Neutrophil (primary cell): ENCODE measurements around the gene TMEM114.
A peak's percentile ranks its signal among the peaks of the same experiment; 100 is the strongest.

Experiments
- H3K27ac ChIP-seq: fragments of 200-600 bp; sonication (generic); 2 replicates; pipeline ENCODE4 v1.5.1; 2016; ENCODE audit warnings: mild to moderate bottlenecking, moderate library complexity
- H3K27me3 ChIP-seq: fragments of 200-600 bp; sonication (generic); 2 replicates; pipeline ENCODE4 v1.6.0; 2016; ENCODE audit warnings: mild to moderate bottlenecking
- H3K36me3 ChIP-seq: fragments of 200-600 bp; sonication (generic); 2 replicates; pipeline ENCODE4 v1.5.1; 2017
- H3K4me1 ChIP-seq, 2 experiments: fragments of 200-600 bp in 1 of 2; sonication (generic) in 1 of 2; 1 replicate in 1 of 2; 2 replicates in 1 of 2; pipeline versions ENCODE4 v1.5.1 to v1.6.1; 2013 to 2016; ENCODE audit warnings: low read depth in 1 of 2, low read length in 1 of 2, mild to moderate bottlenecking in 1 of 2, moderate library complexity in 1 of 2; ENCODE audit not compliant: control insufficient read depth in 1 of 2, insufficient read depth in 1 of 2
- H3K4me3 ChIP-seq, 2 experiments: fragments of 200-600 bp in 1 of 2; sonication (generic) in 1 of 2; 1 replicate in 1 of 2; 2 replicates in 1 of 2; pipeline ENCODE4 v1.5.1; 2013 to 2016; ENCODE audit warnings: low read depth in 1 of 2, low read length in 1 of 2, mild to moderate bottlenecking in 1 of 2, moderate library complexity in 1 of 2
- H3K9me3 ChIP-seq: fragments of 200-600 bp; sonication (generic); 2 replicates; pipeline ENCODE4 v1.5.1; 2016
- CTCF ChIP-seq: fragments of 200-600 bp; sonication (generic); IDR thresholded peaks from 2 replicates; pipeline ENCODE4 v1.5.1; 2016; ENCODE audit warnings: antibody characterized with exemption

Gene TMEM114

GRCh38 chr16:8631373-8631772 lies 41.1 kb upstream of the TMEM114 start:
- H3K4me3 ChIP-seq = peak overlapping the region in 1 of 2 experiments; percentile 45
- peaks cover 46 to 48% of the 10 kb centered on the region in 2 experiments for H3K4me1 ChIP-seq
- H3K9me3 ChIP-seq = no peaks in the 10 kb centered on the region
- peak overlapping the region; percentile 99 for H3K27ac ChIP-seq
- no peak for TF ChIP-seq CTCF
- H3K27me3 ChIP-seq = no peaks in the 10 kb centered on the region
- peaks cover 46% of the 10 kb centered on the region for H3K36me3 ChIP-seq

GRCh38 chr16:8630255-8630953 lies 40.1 kb upstream of the TMEM114 start:
- Histone ChIP-seq H3K4me1 (peaks cover 45 to 47% of the 10 kb centered on the region in 2 experiments), H3K27me3 (no peaks in the 10 kb centered on the region), H3K9me3 (no peaks in the 10 kb centered on the region), H3K4me3 (no peak overlapping the region), H3K27ac (peak overlapping the region; percentile 99), H3K36me3 (peaks cover 49% of the 10 kb centered on the region)
- TF ChIP-seq CTCF = no peak

GRCh38 chr16:8628981-8629725 lies 38.8 kb upstream of the TMEM114 start:
- no peak overlapping the region for H3K4me3 ChIP-seq
- H3K9me3 ChIP-seq = no peaks in the 10 kb centered on the region
- H3K27ac ChIP-seq = peak overlapping the region; percentile 99
- no peak for TF ChIP-seq CTCF
- H3K27me3 ChIP-seq = no peaks in the 10 kb centered on the region
- H3K36me3 ChIP-seq = peaks cover 50% of the 10 kb centered on the region
- H3K4me1 ChIP-seq = peaks cover 33 to 35% of the 10 kb centered on the region in 2 experiments

GRCh38 chr16:8627456-8627855 lies 37.1 kb upstream of the TMEM114 start:
- peak overlapping the region; percentile 10 for H3K27ac ChIP-seq
- peaks cover 23 to 25% of the 10 kb centered on the region in 2 experiments for H3K4me1 ChIP-seq
- no peaks in the 10 kb centered on the region for H3K27me3 ChIP-seq
- TF ChIP-seq CTCF = no peak
- H3K36me3 ChIP-seq = peaks cover 50% of the 10 kb centered on the region
- H3K4me3 ChIP-seq = no peak overlapping the region
- no peaks in the 10 kb centered on the region for H3K9me3 ChIP-seq

- Histone ChIP-seq H3K9me3 (no peaks in the 10 kb centered on the region), H3K27me3 (no peaks in the 10 kb centered on the region), H3K27ac (peak overlapping the region; percentile 10), H3K4me1 (peaks cover 23 to 25% of the 10 kb centered on the region in 2 experiments), H3K36me3 (peaks cover 50% of the 10 kb centered on the region), H3K4me3 (no peak overlapping the region)
- TF ChIP-seq CTCF = no peak
These were observed 36.6 kb upstream of the TMEM114 start for GRCh38 chr16:8626946-8627345.
